Lung (tissue), 13 donors: ENCODE data around the gene STAM2. TPM values are rescaled to one million over a fixed set of nuclear protein-coding genes. Genes with fewer than 3 reads are reported as not detected.

ENCODE experiments used
- ATAC-seq: fragments of 200-7000 bp; cut with Tn5 transposase; one replicate; pipeline ENCODE4 v1.9.1; 2020; ENCODE audit warnings: moderate number of reproducible peaks; ENCODE audit not compliant: insufficient read depth, low FRiP score
- DNase-seq, 3 donors: peaks; one replicate each; pipeline ENCODE4 v3.0.0-alpha.2; 2013 to 2017
- H3K27ac ChIP-seq, 2 donors: one replicate each; pipeline ENCODE4 v1.5.1; 2013; ENCODE audit warnings: mild to moderate bottlenecking in 2 of 2, moderate library complexity in 2 of 2, control low read depth in 1 of 2, inconsistent platforms in 1 of 2, low read depth in 1 of 2, low read length in 1 of 2
- H3K27me3 ChIP-seq, 3 donors: one replicate each; pipeline ENCODE4 v1.5.1; 2013; ENCODE audit warnings: low read length in 2 of 3; ENCODE audit not compliant: control insufficient read depth in 3 of 3, insufficient read depth in 3 of 3
- H3K36me3 ChIP-seq, 4 donors: one replicate each; pipeline ENCODE4 v1.5.1; 2013; ENCODE audit warnings: low read length in 4 of 4, mild to moderate bottlenecking in 1 of 4, moderate library complexity in 1 of 4; ENCODE audit not compliant: control insufficient read depth in 4 of 4, insufficient read depth in 4 of 4
- H3K4me1 ChIP-seq, 5 donors: one replicate each; pipeline ENCODE4 v1.5.1; 2013; ENCODE audit warnings: low read length in 5 of 5, mild to moderate bottlenecking in 2 of 5, moderate library complexity in 1 of 5; ENCODE audit not compliant: control insufficient read depth in 5 of 5, insufficient read depth in 5 of 5
- H3K4me3 ChIP-seq: one replicate; pipeline ENCODE4 v1.5.1; 2013; ENCODE audit warnings: mild to moderate bottlenecking, control low read depth, moderate library complexity
- H3K9ac ChIP-seq, 2 donors: one replicate each; pipeline ENCODE4 v1.5.1; 2013; ENCODE audit warnings: low read length in 2 of 2, control low read depth in 1 of 2; ENCODE audit not compliant: insufficient read depth in 1 of 2
- H3K9me3 ChIP-seq, 4 donors: one replicate each; pipeline ENCODE4 v1.5.1; 2013; ENCODE audit warnings: low read length in 3 of 4, mild to moderate bottlenecking in 1 of 4, moderate library complexity in 1 of 4; ENCODE audit not compliant: control insufficient read depth in 4 of 4, insufficient read depth in 3 of 4
- CTCF ChIP-seq: IDR thresholded peaks from 2 replicates; pipeline ENCODE4 v1.5.1; 2012; ENCODE audit warnings: mild to moderate bottlenecking; ENCODE audit errors: control extremely low read depth, extremely low read depth
- WGBS, 2 donors: extraction: QIAGEN DNeasy Blood & Tissue Kit; methylation state at CpG; one replicate each; pipeline ENCODE4 v1.1.7; 2013; 5-methylcytosine and 5-hydroxymethylcytosine counted together
- polyA plus RNA-seq, 2 donors: library from polyadenylated mRNA; stranded (reverse); fragments of 200-250 nt; gene quantifications; one replicate each; pipeline ENCODE4 v1.2.1, GENCODE V29; 2013
- small RNA-seq: library from RNA; depleted of rRNA; stranded (forward); fragments of <200 nt; gene quantifications from one replicate; pipeline ENCODE3, GENCODE V24; 2014; ENCODE audit warnings: low replicate concordance
- total RNA-seq, 2 donors: library from RNA; depleted of rRNA in 1 of 2; stranded (reverse); fragments of >200 nt in 1 of 2; gene quantifications; one replicate each; pipeline ENCODE4 v1.2.1, GENCODE V29; 2014 to 2021
- donor health status: control.
- donor health status: control.
- donor health status: Bipolar disorder and iron deficiency.
- donor health status: healthy.
- donor health status: DM: yes; HTN: yes; CAD: no.

Gene STAM2
- total and polyA plus RNA-seq, 4 donors: 8.0 to 62.1 (median 24.1) TPM

DNA sequence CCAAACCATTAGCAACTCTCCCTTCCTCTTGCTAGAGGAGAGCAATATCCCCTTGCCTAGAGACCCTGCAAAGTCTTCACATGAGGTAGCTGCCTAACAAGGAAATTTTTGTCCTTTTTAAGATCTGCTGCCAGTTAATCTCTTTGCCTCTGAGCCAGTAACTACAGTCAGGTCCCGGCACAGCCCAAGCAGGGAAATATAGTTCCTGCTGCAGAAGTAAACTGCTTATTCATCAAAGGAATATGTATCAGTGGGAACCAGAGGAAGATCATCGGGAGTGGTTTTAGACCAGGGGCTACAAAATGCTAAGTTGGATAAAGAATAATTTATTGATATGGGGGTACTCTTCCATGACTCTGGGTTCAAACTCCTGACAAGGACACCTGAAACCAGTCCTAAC, 107.3 kb downstream of the STAM2 start:
- peaks cover 0 to 12% (median 0%) of the 10 kb centered on the region in 5 donors for H3K4me1 ChIP-seq
- H3K36me3 ChIP-seq: no peaks in the 10 kb centered on the region
- H3K4me3 ChIP-seq: no peak overlapping the region
- H3K27me3 ChIP-seq: no peaks in the 10 kb centered on the region
- no peak for DNase-seq
- WGBS, 2 donors: 59 to 82% methylated on average over 2 of the region's 2 CpGs
- no peak for TF ChIP-seq CTCF
- H3K27ac ChIP-seq: no peak overlapping the region
- no peak for ATAC-seq
- no peak overlapping the region for H3K9ac ChIP-seq
- peaks cover 0 to 2% (median 0%) of the 10 kb centered on the region in 4 donors for H3K9me3 ChIP-seq

GRCh38 chr2:152067823-152068222, 107.7 kb downstream of the STAM2 start:
- 65 to 75% methylated on average over 1 of the region's 1 CpG for WGBS, 2 donors
- Histone ChIP-seq H3K27ac (no peak overlapping the region), H3K4me1 (peaks cover 0 to 14% (median under 1%) of the 10 kb centered on the region in 5 donors)

More at GRCh38 chr2:152067823-152068222, 107.7 kb downstream of the STAM2 start:
- no peak overlapping the region for H3K9ac ChIP-seq
- ATAC-seq (no peak), DNase-seq (no peak)
- H3K4me3 ChIP-seq: no peak overlapping the region
- no peaks in the 10 kb centered on the region for H3K36me3 ChIP-seq
- TF ChIP-seq CTCF: no peak
- H3K9me3 ChIP-seq: peaks cover 0 to 2% (median 0%) of the 10 kb centered on the region in 4 donors
- H3K27me3 ChIP-seq: no peaks in the 10 kb centered on the region

Small RNAs within 50 kb of the gene (small RNA-seq; reads per million reads assigned to genes)
- gene RPL30P2: not detected

Other genes with a start within 250 kb of the STAM2 start
- gene CACNB4, start 76.7 kb downstream of the STAM2 start, total RNA-seq: 10 to 100 TPM in 1 of 2 donors, 1 to 10 TPM in 1; 8.1 to 10.9 TPM
- 1 to 10 TPM in 1 of 2 donors, under 1 TPM in 1; 0.57 to 3.0 TPM for gene CACNB4, start 76.7 kb downstream of the STAM2 start, polyA plus RNA-seq
- gene FMNL2, start 159.4 kb upstream of the STAM2 start, total RNA-seq: 10 to 100 TPM; 45.6 to 81.4 TPM
- 10 to 100 TPM; 18.8 to 31.2 TPM for gene FMNL2, start 159.4 kb upstream of the STAM2 start, polyA plus RNA-seq